ENCODE measurements around the gene PRKCZ.
"Not testable (repeated sequence)": the region's sequence is repeated elsewhere in the genome, so short reads cannot be mapped to it uniquely, and the experiment has no call there.

The PRKCZ gene

DNA sequence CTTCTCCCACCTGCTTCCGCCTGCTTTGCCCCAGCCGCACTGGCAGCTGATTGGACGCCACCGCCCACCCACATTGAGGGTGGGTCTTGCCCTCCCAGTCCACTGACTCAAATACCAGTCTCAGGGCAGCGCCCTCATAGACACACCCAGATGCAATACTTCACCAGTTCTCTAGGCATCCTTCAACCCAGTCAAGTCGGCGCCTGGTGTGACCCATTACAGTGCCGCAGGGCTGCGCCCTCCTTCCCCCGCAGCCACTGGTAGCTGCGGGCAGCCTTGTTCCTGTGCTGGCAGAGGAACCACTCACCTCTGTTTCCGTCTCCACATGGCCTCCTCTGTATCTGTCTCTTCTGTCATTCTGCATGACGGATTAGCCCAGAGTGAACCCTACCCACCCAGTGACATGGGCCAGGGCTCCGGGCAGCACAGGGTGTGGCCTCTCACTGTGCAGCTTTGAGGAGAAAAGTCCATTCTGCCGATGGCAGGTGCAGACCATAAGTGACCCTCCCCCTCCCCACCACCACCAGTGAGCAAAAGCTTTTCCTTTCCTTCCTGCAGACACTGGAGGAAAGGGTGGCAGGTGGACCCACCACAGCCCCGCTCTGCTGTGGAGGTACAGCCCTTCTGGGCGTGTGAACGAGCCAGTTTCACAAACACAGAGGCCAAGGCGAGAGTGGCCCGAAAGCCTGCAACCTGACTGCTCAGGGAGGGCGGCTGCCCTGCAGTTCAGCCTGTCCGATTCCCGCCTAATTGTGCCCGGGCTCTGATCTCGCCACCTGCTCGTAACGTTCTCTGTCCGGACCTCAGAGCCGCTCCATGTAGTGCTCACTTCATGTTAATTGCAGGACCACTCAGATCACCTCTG is 87.3 kb downstream of the PRKCZ start:
- no peak for DNase-seq (ENCODE audit: low spot score in 2 of 2)
- in situ Hi-C loops (cut with MboI; ENCODE audit: low sequenced_read_pairs) = no loop called here
- Histone ChIP-seq H3K27me3 (ENCODE audit: low read depth) (no peaks in the 10 kb centered on the region), H3K4me1 (peaks cover 7% of the 10 kb centered on the region), H3K9me3 (no peaks in the 10 kb centered on the region), H3K36me3 (replicated peaks) (no peaks in the 10 kb centered on the region), H3K4me3 (no peak overlapping the region)

DNA sequence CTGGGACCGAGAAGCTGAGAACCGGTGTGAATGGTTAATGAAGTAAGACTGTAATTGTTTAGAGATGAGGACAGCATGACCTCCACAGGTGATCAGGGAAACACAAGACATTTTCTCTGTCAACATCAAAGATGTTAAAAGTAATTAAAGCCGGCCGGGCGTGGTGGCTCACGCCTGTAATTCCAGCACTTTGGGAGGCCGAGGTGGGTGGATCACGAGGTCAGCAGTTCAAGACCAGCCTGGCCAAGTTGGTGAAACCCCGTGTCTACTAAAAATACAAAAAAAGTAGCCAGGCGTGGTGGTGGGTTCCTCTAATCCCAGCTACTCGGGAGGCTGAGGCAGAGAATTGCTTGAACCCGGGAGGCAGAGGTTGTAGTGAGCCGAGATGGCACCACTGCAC is 88.9 kb downstream of the PRKCZ start:
- DNase-seq (ENCODE audit: low spot score in 2 of 2); H3K36me3 ChIP-seq (replicated peaks); in situ Hi-C loops (cut with MboI; ENCODE audit: low sequenced_read_pairs); H3K9me3 ChIP-seq; H3K4me1 ChIP-seq; H3K27me3 ChIP-seq (ENCODE audit: low read depth); H3K4me3 ChIP-seq: not testable (repeated sequence)

DNA sequence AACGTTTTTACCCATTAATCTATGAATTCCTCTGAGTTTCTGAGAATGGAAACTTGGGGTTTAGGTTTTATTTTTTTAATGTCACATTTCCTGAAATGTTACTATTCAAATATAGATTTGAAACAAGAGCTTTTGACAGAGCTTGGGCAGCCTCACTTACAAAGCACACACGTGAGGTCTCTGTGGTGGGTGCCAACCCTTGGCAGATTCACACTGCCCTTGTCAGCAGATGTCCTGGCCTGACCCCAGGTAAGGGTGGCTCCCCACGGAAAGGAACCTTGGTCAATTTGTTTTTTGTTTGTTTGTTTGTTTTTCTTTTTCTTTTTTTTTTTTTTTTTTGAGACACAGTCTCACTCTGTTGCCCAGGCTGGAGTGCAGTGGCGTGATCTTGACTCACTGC is 90.8 kb downstream of the PRKCZ start:
- no peaks in the 10 kb centered on the region for H3K36me3 ChIP-seq (replicated peaks)
- in situ Hi-C loops (cut with MboI; ENCODE audit: low sequenced_read_pairs) = no loop called here
- no peaks in the 10 kb centered on the region for H3K9me3 ChIP-seq
- H3K4me3 ChIP-seq = no peak overlapping the region
- no peak for DNase-seq (ENCODE audit: low spot score in 2 of 2)
- no peaks in the 10 kb centered on the region for H3K4me1 ChIP-seq
- H3K27me3 ChIP-seq (ENCODE audit: low read depth) = no peaks in the 10 kb centered on the region

DNA sequence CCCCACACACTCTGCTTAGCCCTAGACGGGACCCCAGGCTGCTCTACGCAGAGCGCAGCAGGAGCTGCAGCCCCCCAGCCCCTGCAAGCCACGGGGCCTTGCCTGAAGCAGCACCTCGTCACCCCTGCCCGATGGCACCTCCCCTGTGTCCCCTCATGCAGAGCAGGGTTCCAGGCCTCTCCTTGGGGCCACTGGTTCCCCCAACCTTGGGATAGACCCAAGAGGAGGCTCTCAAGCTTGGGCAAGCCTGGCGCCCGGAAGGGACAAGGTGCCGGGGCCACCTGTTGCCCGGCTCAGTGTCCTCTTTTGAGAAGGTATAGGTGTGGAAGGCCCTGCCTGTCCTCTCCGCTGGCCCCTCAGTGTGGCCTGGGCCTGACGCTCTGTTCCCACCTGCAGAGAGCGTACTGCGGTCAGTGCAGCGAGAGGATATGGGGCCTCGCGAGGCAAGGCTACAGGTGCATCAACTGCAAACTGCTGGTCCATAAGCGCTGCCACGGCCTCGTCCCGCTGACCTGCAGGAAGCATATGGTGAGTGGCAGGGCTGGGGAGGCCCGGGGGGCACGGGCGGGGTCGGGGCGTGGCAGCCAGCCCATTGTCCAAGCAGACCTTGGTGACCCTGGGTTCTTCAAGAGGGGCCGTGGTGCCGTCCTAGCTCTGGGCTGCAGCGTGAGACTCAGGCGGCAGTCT is 93.7 kb downstream of the PRKCZ start:
- in situ Hi-C loops (cut with MboI; ENCODE audit: low sequenced_read_pairs) = no loop called here
- Histone ChIP-seq H3K9me3 (no peaks in the 10 kb centered on the region), H3K27me3 (ENCODE audit: low read depth) (no peaks in the 10 kb centered on the region), H3K4me1 (no peaks in the 10 kb centered on the region), H3K4me3 (no peak overlapping the region), H3K36me3 (replicated peaks) (no peaks in the 10 kb centered on the region; the same call in 1 of the 2 replicates)
- no peak for DNase-seq (ENCODE audit: low spot score in 2 of 2)

DNA sequence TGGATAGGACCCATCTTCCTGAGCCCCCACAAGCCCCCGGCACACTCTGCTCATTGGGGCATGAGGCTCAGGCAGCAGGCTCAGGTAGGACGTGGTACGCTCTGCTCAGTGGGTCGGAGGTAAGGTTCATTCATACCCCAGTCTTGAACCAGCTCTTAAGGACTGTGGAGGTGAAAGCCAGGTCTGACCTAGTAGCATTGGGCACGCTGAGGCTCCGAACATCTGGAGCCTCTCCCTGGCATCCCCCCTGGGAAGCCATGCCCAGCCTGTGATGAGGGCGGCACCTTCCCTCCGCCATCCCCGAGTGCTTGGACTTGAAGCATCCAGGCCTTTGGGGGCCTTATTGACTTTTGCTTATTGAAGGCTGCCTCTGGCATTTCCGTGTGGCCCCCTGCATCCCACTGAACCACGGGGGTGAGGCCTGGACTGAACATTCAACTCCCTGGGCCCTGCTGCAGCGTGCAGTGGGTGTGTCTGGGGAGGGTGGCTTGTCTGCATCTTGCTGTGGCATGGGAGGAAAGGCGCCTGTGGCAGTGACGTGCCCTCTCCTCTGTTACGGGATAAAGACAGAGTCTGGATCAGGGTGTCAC is 94.4 kb downstream of the PRKCZ start:
- H3K36me3 ChIP-seq (replicated peaks) = no peaks in the 10 kb centered on the region; the same call in 1 of the 2 replicates
- in situ Hi-C loops (cut with MboI; ENCODE audit: low sequenced_read_pairs) = no loop called here
- H3K4me1 ChIP-seq = no peaks in the 10 kb centered on the region
- H3K9me3 ChIP-seq = no peaks in the 10 kb centered on the region
- DNase-seq (ENCODE audit: low spot score in 2 of 2) = no peak
- no peak overlapping the region for H3K4me3 ChIP-seq
- no peaks in the 10 kb centered on the region for H3K27me3 ChIP-seq (ENCODE audit: low read depth)

DNA sequence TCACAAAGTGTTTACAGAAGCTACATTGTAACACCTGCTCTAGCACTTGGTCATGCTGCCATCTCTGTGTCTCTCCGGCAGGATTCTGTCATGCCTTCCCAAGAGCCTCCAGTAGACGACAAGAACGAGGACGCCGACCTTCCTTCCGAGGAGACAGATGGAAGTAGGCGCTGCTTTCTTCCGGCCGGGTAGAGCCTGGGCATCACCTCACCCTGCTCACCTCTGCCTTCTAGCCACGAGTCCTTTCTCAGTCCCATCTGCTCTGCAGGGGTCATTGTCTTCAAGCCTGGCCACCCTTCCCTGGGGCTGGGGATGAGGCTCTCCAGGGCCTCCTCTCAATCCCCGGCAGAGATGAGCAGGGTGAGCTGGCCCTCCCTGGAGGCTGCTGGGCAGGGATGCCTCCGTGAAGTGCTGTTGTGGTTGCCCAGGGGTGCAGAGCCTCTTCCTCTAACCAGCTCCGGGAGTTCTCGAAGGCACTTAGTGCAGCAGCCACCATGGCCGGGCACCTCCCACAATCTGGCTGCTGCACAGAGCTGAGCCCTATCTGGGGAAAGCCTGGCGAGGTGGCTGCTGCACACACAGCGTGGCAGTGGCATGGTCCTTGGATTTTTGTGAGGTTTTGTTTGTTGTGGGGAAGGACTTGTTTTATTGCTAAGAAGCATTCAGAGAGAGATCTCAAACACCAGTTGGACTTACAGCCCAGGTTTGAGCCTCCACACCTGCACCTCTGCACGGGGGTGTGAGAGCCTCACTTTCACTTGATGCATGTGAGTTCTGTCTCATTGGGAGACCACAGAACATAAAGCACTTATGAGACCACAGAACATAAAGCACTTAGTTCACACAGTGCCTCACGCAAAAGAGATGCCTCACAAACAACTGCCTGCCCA is 96.0 kb downstream of the PRKCZ start:
- DNase-seq (ENCODE audit: low spot score in 2 of 2) = no peak
- H3K27me3 ChIP-seq (ENCODE audit: low read depth) = no peaks in the 10 kb centered on the region
- H3K36me3 ChIP-seq (replicated peaks) = peaks cover 3% of the 10 kb centered on the region
- H3K4me3 ChIP-seq = no peak overlapping the region
- H3K4me1 ChIP-seq = no peaks in the 10 kb centered on the region
- no peaks in the 10 kb centered on the region for H3K9me3 ChIP-seq
- in situ Hi-C loops (cut with MboI; ENCODE audit: low sequenced_read_pairs) = no loop called here

DNA sequence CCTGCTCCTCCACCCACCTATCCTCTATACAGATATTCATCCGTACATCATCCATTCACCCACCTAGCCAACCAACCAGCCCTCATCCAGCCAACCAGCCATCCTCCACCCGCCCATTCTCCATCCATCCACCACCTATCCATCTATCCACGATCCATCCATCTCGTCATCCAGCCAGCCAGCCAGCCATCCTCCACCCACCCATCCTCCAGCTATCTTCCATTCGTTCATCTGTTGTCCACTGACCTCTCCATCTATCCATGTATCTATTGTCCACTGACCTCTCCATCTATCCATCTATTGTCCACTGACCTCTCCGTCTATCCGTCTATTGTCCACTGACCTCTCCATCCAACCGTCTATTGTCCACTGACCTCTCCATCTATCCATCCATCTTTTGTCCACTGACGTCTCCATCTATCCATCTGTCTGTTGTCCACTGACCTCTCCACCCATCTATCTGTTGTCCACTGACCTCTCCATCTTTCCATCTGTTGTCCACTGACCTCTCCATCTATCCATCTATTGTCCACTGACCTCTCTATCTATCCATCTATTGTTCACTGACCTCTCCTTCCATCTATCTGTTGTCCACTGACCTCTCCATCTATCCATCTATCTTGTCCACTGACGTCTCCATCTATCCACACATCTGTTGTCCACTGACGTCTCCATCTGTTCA is 96.8 kb downstream of the PRKCZ start:
- in situ Hi-C loops (cut with MboI; ENCODE audit: low sequenced_read_pairs) = no loop called here
- DNase-seq (ENCODE audit: low spot score in 2 of 2) = no peak
- no peaks in the 10 kb centered on the region for H3K9me3 ChIP-seq
- H3K27me3 ChIP-seq (ENCODE audit: low read depth) = no peaks in the 10 kb centered on the region
- peaks cover 3% of the 10 kb centered on the region for H3K36me3 ChIP-seq (replicated peaks)
- H3K4me3 ChIP-seq = no peak overlapping the region
- H3K4me1 ChIP-seq = no peaks in the 10 kb centered on the region

DNA sequence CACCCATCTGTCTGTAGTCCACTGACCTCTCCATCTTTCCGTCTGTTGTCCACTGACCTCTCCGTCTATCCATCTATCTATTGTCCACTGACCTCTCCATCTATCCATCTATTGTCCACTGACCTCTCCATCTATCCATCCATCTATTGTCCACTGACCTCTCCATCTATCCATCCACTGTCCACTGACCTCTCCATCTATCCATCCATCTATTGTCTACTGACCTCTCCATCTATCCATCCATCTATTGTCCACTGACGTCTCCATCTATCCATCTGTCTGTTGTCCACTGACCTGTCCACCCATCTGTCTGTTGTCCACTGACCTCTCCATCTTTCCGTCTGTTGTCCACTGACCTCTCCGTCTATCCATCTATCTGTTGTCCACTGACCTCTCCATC is 97.7 kb downstream of the PRKCZ start:
- H3K4me1 ChIP-seq; H3K4me3 ChIP-seq; DNase-seq (ENCODE audit: low spot score in 2 of 2); in situ Hi-C loops (cut with MboI; ENCODE audit: low sequenced_read_pairs); H3K27me3 ChIP-seq (ENCODE audit: low read depth); H3K9me3 ChIP-seq; H3K36me3 ChIP-seq (replicated peaks): not testable (repeated sequence)

DNA sequence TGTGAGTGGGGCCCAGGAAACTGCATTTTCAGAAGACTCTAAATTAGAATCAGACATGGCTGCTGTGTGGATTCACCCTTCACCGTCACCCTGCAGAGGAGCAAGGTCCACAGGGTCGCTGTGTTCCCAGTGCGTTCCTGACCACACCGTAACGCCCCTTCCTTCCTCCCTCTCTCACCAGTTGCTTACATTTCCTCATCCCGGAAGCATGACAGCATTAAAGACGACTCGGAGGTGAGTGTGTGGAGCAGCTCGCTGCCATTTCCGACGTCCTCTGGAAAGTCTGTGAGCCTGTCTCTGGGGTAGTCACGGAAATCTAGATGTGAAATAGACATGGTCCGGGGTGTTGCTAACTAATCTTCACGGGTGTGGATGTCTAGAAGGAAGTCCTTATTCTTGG is 98.5 kb downstream of the PRKCZ start:
- DNase-seq (ENCODE audit: low spot score in 2 of 2) = no peak
- peaks cover 3% of the 10 kb centered on the region for H3K36me3 ChIP-seq (replicated peaks)
- H3K4me3 ChIP-seq = no peak overlapping the region

DNA sequence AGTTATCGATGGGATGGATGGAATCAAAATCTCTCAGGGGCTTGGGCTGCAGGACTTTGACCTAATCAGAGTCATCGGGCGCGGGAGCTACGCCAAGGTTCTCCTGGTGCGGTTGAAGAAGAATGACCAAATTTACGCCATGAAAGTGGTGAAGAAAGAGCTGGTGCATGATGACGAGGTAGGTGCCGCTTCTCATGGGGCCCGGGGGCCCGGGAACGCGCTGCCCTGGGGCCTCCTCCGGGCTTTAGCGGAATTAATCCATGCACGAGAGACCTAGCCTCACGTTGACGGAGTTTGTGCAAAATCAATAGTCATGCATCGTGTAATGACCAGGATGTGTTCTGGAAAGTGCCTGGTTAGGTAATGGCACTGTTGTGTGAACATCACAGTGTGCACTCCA is 100.6 kb downstream of the PRKCZ start:
- in situ Hi-C loops (cut with MboI; ENCODE audit: low sequenced_read_pairs) = no loop called here
- Histone ChIP-seq H3K9me3 (no peaks in the 10 kb centered on the region), H3K36me3 (replicated peaks) (peaks cover 3% of the 10 kb centered on the region), H3K4me1 (no peaks in the 10 kb centered on the region), H3K4me3 (no peak overlapping the region), H3K27me3 (ENCODE audit: low read depth) (no peaks in the 10 kb centered on the region)
- no peak for DNase-seq (ENCODE audit: low spot score in 2 of 2)

More for the DNA sequence above, 98.5 kb downstream of the PRKCZ start:
- in situ Hi-C loops (cut with MboI; ENCODE audit: low sequenced_read_pairs) = no loop called here
- Histone ChIP-seq H3K4me1 (no peaks in the 10 kb centered on the region), H3K27me3 (ENCODE audit: low read depth) (no peaks in the 10 kb centered on the region), H3K9me3 (no peaks in the 10 kb centered on the region)

DNA sequence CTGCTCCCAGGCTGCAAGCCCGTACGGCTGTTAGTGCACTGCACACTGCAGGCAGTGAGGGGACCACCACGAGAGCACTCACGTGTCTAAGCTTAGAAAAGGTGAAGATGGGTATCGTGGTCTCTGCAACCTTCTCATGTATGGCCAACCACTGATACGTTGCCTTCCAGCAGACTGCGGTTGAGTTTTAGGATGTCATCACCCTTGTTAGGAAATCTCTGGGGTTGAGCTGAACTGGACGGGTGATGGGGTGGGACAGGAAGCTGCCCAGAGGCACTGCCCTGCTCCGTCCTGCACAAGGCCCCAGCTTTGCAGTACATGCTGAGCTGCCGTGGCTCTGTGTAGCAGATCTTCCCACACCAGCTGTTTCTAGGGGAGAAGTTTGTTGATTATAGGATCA is 101.0 kb downstream of the PRKCZ start:
- no peak overlapping the region for H3K4me3 ChIP-seq
- H3K9me3 ChIP-seq = no peaks in the 10 kb centered on the region
- in situ Hi-C loops (cut with MboI; ENCODE audit: low sequenced_read_pairs) = no loop called here
- H3K36me3 ChIP-seq (replicated peaks) = peaks cover 3% of the 10 kb centered on the region
- no peaks in the 10 kb centered on the region for H3K27me3 ChIP-seq (ENCODE audit: low read depth)
- DNase-seq (ENCODE audit: low spot score in 2 of 2) = no peak
- H3K4me1 ChIP-seq = no peaks in the 10 kb centered on the region

DNA sequence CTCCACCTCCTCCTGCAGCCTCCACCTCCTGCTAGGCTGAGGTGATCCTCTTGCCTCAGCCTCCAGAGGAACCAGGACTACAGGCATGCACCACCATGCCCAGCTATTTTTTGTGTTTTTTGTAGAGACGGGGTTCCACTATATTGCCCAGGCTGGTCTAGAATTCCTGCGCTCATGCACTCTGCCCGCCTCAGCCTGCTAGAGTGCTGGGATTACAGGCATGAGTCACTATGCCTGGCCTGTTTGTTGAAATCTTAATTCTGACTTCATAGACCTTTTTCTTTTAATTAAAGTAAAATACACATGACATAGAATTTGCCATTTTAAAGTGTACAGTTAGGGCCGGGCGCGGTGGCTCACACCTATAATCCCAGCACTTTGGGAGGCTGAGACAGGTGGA is 101.7 kb downstream of the PRKCZ start:
- Histone ChIP-seq H3K9me3 (no peaks in the 10 kb centered on the region), H3K27me3 (ENCODE audit: low read depth) (no peaks in the 10 kb centered on the region), H3K36me3 (replicated peaks) (peaks cover 3% of the 10 kb centered on the region), H3K4me3 (no peak overlapping the region), H3K4me1 (no peaks in the 10 kb centered on the region)
- in situ Hi-C loops (cut with MboI; ENCODE audit: low sequenced_read_pairs) = no loop called here
- no peak for DNase-seq (ENCODE audit: low spot score in 2 of 2)

DNA sequence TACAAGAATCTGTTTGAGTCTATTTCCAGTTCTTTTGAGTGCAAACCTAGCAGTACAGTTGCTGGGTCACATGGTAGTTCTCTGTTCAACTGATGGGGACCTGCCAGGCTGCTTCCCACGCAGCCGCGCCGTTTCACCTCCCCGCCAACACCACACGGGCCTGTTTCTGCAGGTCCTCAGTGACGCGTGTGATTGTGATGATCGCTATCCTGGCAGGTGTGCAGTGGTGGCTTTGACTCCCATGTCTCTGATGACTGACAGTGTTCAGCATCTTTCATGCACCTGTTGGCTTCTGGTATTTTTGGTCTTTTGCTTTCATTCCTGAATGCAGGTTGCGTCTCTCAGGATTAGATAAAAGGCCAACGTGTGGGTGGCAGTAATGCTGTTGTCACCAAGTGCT is 102.7 kb downstream of the PRKCZ start:
- H3K27me3 ChIP-seq (ENCODE audit: low read depth) = no peaks in the 10 kb centered on the region
- no peaks in the 10 kb centered on the region for H3K9me3 ChIP-seq
- H3K4me1 ChIP-seq = no peaks in the 10 kb centered on the region
- H3K36me3 ChIP-seq (replicated peaks) = peaks cover 3% of the 10 kb centered on the region
- H3K4me3 ChIP-seq = no peak overlapping the region
- no peak for DNase-seq (ENCODE audit: low spot score in 2 of 2)
- in situ Hi-C loops (cut with MboI; ENCODE audit: low sequenced_read_pairs) = no loop called here

Data from HAP-1 (cell line).